ENCODE results near the gene LONP2.

The LONP2 gene

DNA sequence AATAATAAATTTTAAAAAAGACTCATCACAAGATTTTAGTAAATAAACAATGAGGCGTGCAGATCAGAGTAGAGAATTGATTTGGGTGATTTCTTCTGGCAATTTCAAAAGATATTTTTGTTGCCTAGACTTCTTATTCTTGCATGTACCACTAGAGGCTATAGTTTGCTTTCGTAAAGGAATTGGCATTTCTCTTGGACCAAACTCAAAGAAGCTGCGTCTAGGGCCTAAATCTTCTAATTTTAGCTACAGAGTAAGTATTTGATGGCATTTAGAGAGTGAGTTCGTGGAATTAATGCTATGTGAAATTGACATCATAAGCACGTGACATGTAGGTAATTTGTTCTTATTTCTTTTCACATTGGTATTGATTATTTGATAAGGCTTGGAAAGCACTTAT, 27.6 kb downstream of the LONP2 start:
- H3K36me3 ChIP-seq (replicated peaks in 1 of 2; ENCODE audit: control insufficient read depth in 2 of 2, insufficient read depth in 2 of 2, low read length in 2 of 2) = peaks cover 2 to 62% of the 10 kb centered on the region in 2 donors
- no peak overlapping the region for H2AK5ac ChIP-seq (ENCODE audit: low read depth, low read length)
- H2BK120ac ChIP-seq (ENCODE audit: low read depth, low read length) = no peak overlapping the region
- no peaks in the 10 kb centered on the region for H3K9me3 ChIP-seq (replicated peaks in 1 of 2; ENCODE audit: control insufficient read depth in 2 of 2, insufficient read depth in 1 of 2, low read depth in 1 of 2, low read length in 2 of 2)
- no peak overlapping the region for H3K18ac ChIP-seq (ENCODE audit: low read length)
- H3K4me3 ChIP-seq (ENCODE audit: low read length in 2 of 2) = no peak overlapping the region
- H2BK15ac ChIP-seq (ENCODE audit: low read length) = no peak overlapping the region
- H2BK12ac ChIP-seq (ENCODE audit: low read length) = no peak overlapping the region
- peaks cover 0 to 4% of the 10 kb centered on the region in 2 donors for H3K4me1 ChIP-seq (ENCODE audit: control insufficient read depth in 2 of 2, insufficient read depth in 1 of 2, low read depth in 1 of 2, low read length in 2 of 2)
- H3K4ac ChIP-seq (ENCODE audit: low read length) = no peak overlapping the region
- H3K4me2 ChIP-seq (ENCODE audit: insufficient read depth, low read length, poor library complexity, severe bottlenecking) = no peak overlapping the region
- H3K9ac ChIP-seq (ENCODE audit: low read depth, low read length, poor library complexity) = no peak overlapping the region
- H3K27me3 ChIP-seq (ENCODE audit: control insufficient read depth in 3 of 3, insufficient read depth in 3 of 3, low read depth in 1 of 3, low read length in 3 of 3) = no peaks in the 10 kb centered on the region
- WGBS, 2 donors (ENCODE audit: extremely low coverage in 2 of 2, insufficient read length in 2 of 2, insufficient replicate concordance in 1 of 2) = no CpG with 5 or more reads among the region's 5 CpGs
- no peak overlapping the region for H3K14ac ChIP-seq (ENCODE audit: low read length)
- H3K79me1 ChIP-seq (ENCODE audit: low read depth, low read length) = no peaks in the 10 kb centered on the region
- H3K23ac ChIP-seq (ENCODE audit: low read depth, low read length, poor library complexity) = no peak overlapping the region
- H4K8ac ChIP-seq (ENCODE audit: low read depth, low read length) = no peak overlapping the region
- H2AFZ ChIP-seq (ENCODE audit: low read length) = no peak overlapping the region
- DNase-seq (ENCODE audit: low spot score) = no peak
- no peak overlapping the region for H2BK5ac ChIP-seq (ENCODE audit: low read length)
- H4K91ac ChIP-seq (ENCODE audit: low read depth, low read length, poor library complexity) = no peak overlapping the region
- no peak overlapping the region for H3K27ac ChIP-seq (replicated peaks; ENCODE audit: low read length)

- H3K18ac ChIP-seq (ENCODE audit: low read length) = no peak overlapping the region
- H2AK5ac ChIP-seq (ENCODE audit: low read depth, low read length) = no peak overlapping the region
- H3K4me1 ChIP-seq (ENCODE audit: control insufficient read depth in 2 of 2, insufficient read depth in 1 of 2, low read depth in 1 of 2, low read length in 2 of 2) = peaks cover 0 to 4% of the 10 kb centered on the region in 2 donors
- H3K36me3 ChIP-seq (replicated peaks in 1 of 2; ENCODE audit: control insufficient read depth in 2 of 2, insufficient read depth in 2 of 2, low read length in 2 of 2) = peaks cover 2 to 74% of the 10 kb centered on the region in 2 donors
- no peak overlapping the region for H2BK15ac ChIP-seq (ENCODE audit: low read length)
- H3K27me3 ChIP-seq (ENCODE audit: control insufficient read depth in 3 of 3, insufficient read depth in 3 of 3, low read depth in 1 of 3, low read length in 3 of 3) = no peaks in the 10 kb centered on the region
- no peak overlapping the region for H3K27ac ChIP-seq (replicated peaks; ENCODE audit: low read length)
- H3K9me3 ChIP-seq (replicated peaks in 1 of 2; ENCODE audit: control insufficient read depth in 2 of 2, insufficient read depth in 1 of 2, low read depth in 1 of 2, low read length in 2 of 2) = no peaks in the 10 kb centered on the region
- H3K4me2 ChIP-seq (ENCODE audit: insufficient read depth, low read length, poor library complexity, severe bottlenecking) = no peak overlapping the region
- no peak overlapping the region for H2BK5ac ChIP-seq (ENCODE audit: low read length)
- no peak overlapping the region for H3K14ac ChIP-seq (ENCODE audit: low read length)
- 100% methylated on average over 1 of the region's 8 CpGs; no CpG with 5 or more reads in 1 of the 2 donors for WGBS, 2 donors (ENCODE audit: extremely low coverage in 2 of 2, insufficient read length in 2 of 2, insufficient replicate concordance in 1 of 2)
- no peak overlapping the region for H3K4me3 ChIP-seq (ENCODE audit: low read length in 2 of 2)
- H3K9ac ChIP-seq (ENCODE audit: low read depth, low read length, poor library complexity) = no peak overlapping the region
- H4K91ac ChIP-seq (ENCODE audit: low read depth, low read length, poor library complexity) = no peak overlapping the region
- no peak overlapping the region for H4K8ac ChIP-seq (ENCODE audit: low read depth, low read length)
- H3K79me1 ChIP-seq (ENCODE audit: low read depth, low read length) = no peaks in the 10 kb centered on the region
- no peak overlapping the region for H3K23ac ChIP-seq (ENCODE audit: low read depth, low read length, poor library complexity)
- DNase-seq (ENCODE audit: low spot score) = no peak
- H2AFZ ChIP-seq (ENCODE audit: low read length) = no peak overlapping the region
- no peak overlapping the region for H2BK12ac ChIP-seq (ENCODE audit: low read length)
- H3K4ac ChIP-seq (ENCODE audit: low read length) = no peak overlapping the region
- H2BK120ac ChIP-seq (ENCODE audit: low read depth, low read length) = no peak overlapping the region
These were observed 28.8 kb downstream of the LONP2 start for GRCh38 chr16:48272837-48273421.

DNA sequence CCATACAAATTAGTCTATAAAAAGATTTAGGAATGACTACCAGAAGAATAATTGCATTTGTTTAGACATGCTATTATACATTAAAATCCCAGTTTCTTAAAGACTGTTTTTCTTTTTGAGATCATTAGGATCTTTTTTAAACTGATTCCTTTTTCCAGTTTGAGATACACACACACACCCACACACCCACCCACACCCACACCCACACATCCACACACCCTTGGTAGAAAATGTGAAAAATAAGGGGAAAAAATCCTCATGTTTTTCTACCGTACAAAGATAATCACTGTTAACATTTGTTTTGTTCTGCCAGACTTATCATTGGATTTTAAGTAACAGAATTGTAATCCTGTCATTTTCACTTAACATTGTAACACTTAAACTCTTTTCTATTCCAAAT, 30.4 kb downstream of the LONP2 start:
- Histone ChIP-seq H3K4me1 (ENCODE audit: control insufficient read depth in 2 of 2, insufficient read depth in 1 of 2, low read depth in 1 of 2, low read length in 2 of 2) (peaks cover 0 to 6% of the 10 kb centered on the region in 2 donors), H3K4me3 (ENCODE audit: low read length in 2 of 2) (no peak overlapping the region), H3K4ac (ENCODE audit: low read length) (no peak overlapping the region), H3K9me3 (replicated peaks in 1 of 2; ENCODE audit: control insufficient read depth in 2 of 2, insufficient read depth in 1 of 2, low read depth in 1 of 2, low read length in 2 of 2) (no peaks in the 10 kb centered on the region), H4K8ac (ENCODE audit: low read depth, low read length) (no peak overlapping the region), H3K14ac (ENCODE audit: low read length) (no peak overlapping the region), H2BK12ac (ENCODE audit: low read length) (no peak overlapping the region), H2BK15ac (ENCODE audit: low read length) (no peak overlapping the region), H3K9ac (ENCODE audit: low read depth, low read length, poor library complexity) (no peak overlapping the region), H3K27ac (replicated peaks; ENCODE audit: low read length) (no peak overlapping the region), H2BK120ac (ENCODE audit: low read depth, low read length) (no peak overlapping the region), H2AFZ (ENCODE audit: low read length) (no peak overlapping the region), H3K79me1 (ENCODE audit: low read depth, low read length) (no peaks in the 10 kb centered on the region), H3K27me3 (ENCODE audit: control insufficient read depth in 3 of 3, insufficient read depth in 3 of 3, low read depth in 1 of 3, low read length in 3 of 3) (no peaks in the 10 kb centered on the region), H3K4me2 (ENCODE audit: insufficient read depth, low read length, poor library complexity, severe bottlenecking) (no peak overlapping the region), H4K91ac (ENCODE audit: low read depth, low read length, poor library complexity) (no peak overlapping the region), H3K23ac (ENCODE audit: low read depth, low read length, poor library complexity) (no peak overlapping the region), H3K18ac (ENCODE audit: low read length) (no peak overlapping the region), H2AK5ac (ENCODE audit: low read depth, low read length) (no peak overlapping the region), H3K36me3 (replicated peaks in 1 of 2; ENCODE audit: control insufficient read depth in 2 of 2, insufficient read depth in 2 of 2, low read length in 2 of 2) (peaks cover 2 to 82% of the 10 kb centered on the region in 2 donors), H2BK5ac (ENCODE audit: low read length) (no peak overlapping the region)
- WGBS, 2 donors (ENCODE audit: extremely low coverage in 2 of 2, insufficient read length in 2 of 2, insufficient replicate concordance in 1 of 2) = no CpG with 5 or more reads among the region's 1 CpG
- DNase-seq (ENCODE audit: low spot score) = no peak

- Histone ChIP-seq H3K79me1 (ENCODE audit: low read depth, low read length) (no peaks in the 10 kb centered on the region), H3K23ac (ENCODE audit: low read depth, low read length, poor library complexity) (no peak overlapping the region), H2BK120ac (ENCODE audit: low read depth, low read length) (no peak overlapping the region), H3K4me3 (ENCODE audit: low read length in 2 of 2) (no peak overlapping the region), H3K4me2 (ENCODE audit: insufficient read depth, low read length, poor library complexity, severe bottlenecking) (no peak overlapping the region), H2AFZ (ENCODE audit: low read length) (no peak overlapping the region), H2BK15ac (ENCODE audit: low read length) (no peak overlapping the region), H3K36me3 (replicated peaks in 1 of 2; ENCODE audit: control insufficient read depth in 2 of 2, insufficient read depth in 2 of 2, low read length in 2 of 2) (peaks cover 0 to 82% of the 10 kb centered on the region in 2 donors), H3K4ac (ENCODE audit: low read length) (no peak overlapping the region), H2AK5ac (ENCODE audit: low read depth, low read length) (no peak overlapping the region), H2BK12ac (ENCODE audit: low read length) (no peak overlapping the region), H3K9me3 (replicated peaks in 1 of 2; ENCODE audit: control insufficient read depth in 2 of 2, insufficient read depth in 1 of 2, low read depth in 1 of 2, low read length in 2 of 2) (no peaks in the 10 kb centered on the region), H4K91ac (ENCODE audit: low read depth, low read length, poor library complexity) (no peak overlapping the region), H4K8ac (ENCODE audit: low read depth, low read length) (no peak overlapping the region), H2BK5ac (ENCODE audit: low read length) (no peak overlapping the region), H3K27ac (replicated peaks; ENCODE audit: low read length) (no peak overlapping the region), H3K14ac (ENCODE audit: low read length) (no peak overlapping the region), H3K27me3 (ENCODE audit: control insufficient read depth in 3 of 3, insufficient read depth in 3 of 3, low read depth in 1 of 3, low read length in 3 of 3) (no peaks in the 10 kb centered on the region), H3K18ac (ENCODE audit: low read length) (no peak overlapping the region), H3K4me1 (ENCODE audit: control insufficient read depth in 2 of 2, insufficient read depth in 1 of 2, low read depth in 1 of 2, low read length in 2 of 2) (peaks cover 0 to 6% of the 10 kb centered on the region in 2 donors), H3K9ac (ENCODE audit: low read depth, low read length, poor library complexity) (no peak overlapping the region)
- WGBS, 2 donors (ENCODE audit: extremely low coverage in 2 of 2, insufficient read length in 2 of 2, insufficient replicate concordance in 1 of 2) = no CpG with 5 or more reads among the region's 4 CpGs
- no peak for DNase-seq (ENCODE audit: low spot score)
These were observed 32.0 kb downstream of the LONP2 start for GRCh38 chr16:48276102-48276501.
